NOMO-1 treated with DMSO at 0.1 percent for 48 hours (cell line): ENCODE data around the gene COQ4.
A peak's percentile ranks its signal among the peaks of the same experiment; 100 is the strongest.

Experiments used
- DNase-seq: peaks from one replicate; lab custom pipeline; 2025; ENCODE audit not compliant: unreplicated experiment; lab: John Stamatoyannopoulos, UW

Gene COQ4

GRCh38 chr9:128340691-128341434 lies 18.2 kb downstream of the COQ4 start:
- DNase-seq = no peak

GRCh38 chr9:128341435-128341849 lies 18.8 kb downstream of the COQ4 start:
- peak; percentile 74 for DNase-seq

GRCh38 chr9:128342971-128343680 lies 20.5 kb downstream of the COQ4 start:
- DNase-seq = no peak

- DNase-seq = no peak
Observed at GRCh38 chr9:128343855-128344254, 21.2 kb downstream of the COQ4 start.

GRCh38 chr9:128344931-128345605 lies 22.4 kb downstream of the COQ4 start:
- no peak for DNase-seq

- DNase-seq = no peak
Observed at GRCh38 chr9:128349125-128349524, 26.5 kb downstream of the COQ4 start.

- no peak for DNase-seq
Observed at GRCh38 chr9:128349772-128350171, 27.1 kb downstream of the COQ4 start.

GRCh38 chr9:128355451-128355850 lies 32.8 kb downstream of the COQ4 start:
- DNase-seq = no peak

- no peak for DNase-seq
Observed at GRCh38 chr9:128358090-128358489, 35.5 kb downstream of the COQ4 start.

- no peak for DNase-seq
Observed at GRCh38 chr9:128358861-128359260, 36.2 kb downstream of the COQ4 start.

GRCh38 chr9:128360826-128361225 lies 38.2 kb downstream of the COQ4 start:
- no peak for DNase-seq

- no peak for DNase-seq
Observed at GRCh38 chr9:128361296-128361985, 38.8 kb downstream of the COQ4 start.

- peak; percentile 24 for DNase-seq
Observed at GRCh38 chr9:128361986-128362646, 39.5 kb downstream of the COQ4 start.

GRCh38 chr9:128362774-128363173 lies 40.1 kb downstream of the COQ4 start:
- no peak for DNase-seq

GRCh38 chr9:128365525-128365924 lies 42.9 kb downstream of the COQ4 start:
- no peak for DNase-seq

- no peak for DNase-seq
Observed at GRCh38 chr9:128369024-128369706, 46.5 kb downstream of the COQ4 start.

GRCh38 chr9:128370367-128370751 lies 47.7 kb downstream of the COQ4 start:
- DNase-seq = no peak

GRCh38 chr9:128370752-128371629 lies 48.4 kb downstream of the COQ4 start, which contains the start of gene URM1:
Gene URM1, plus strand, starts transcription at chr9:128371374. Its CDS starts 7 bp downstream, at chr9:128371381.
- DNase-seq = peak; percentile 94

GRCh38 chr9:128371630-128372117 lies 49.0 kb downstream of the COQ4 start:
- DNase-seq = no peak
